ENCODE measurements around the gene PATZ1. TPM values are rescaled to one million over a fixed set of nuclear protein-coding genes. Genes with fewer than 3 reads are reported as not detected.

Gene PATZ1
- total RNA-seq, 1 experiment from 2014 or later: 60.5 TPM

DNA sequence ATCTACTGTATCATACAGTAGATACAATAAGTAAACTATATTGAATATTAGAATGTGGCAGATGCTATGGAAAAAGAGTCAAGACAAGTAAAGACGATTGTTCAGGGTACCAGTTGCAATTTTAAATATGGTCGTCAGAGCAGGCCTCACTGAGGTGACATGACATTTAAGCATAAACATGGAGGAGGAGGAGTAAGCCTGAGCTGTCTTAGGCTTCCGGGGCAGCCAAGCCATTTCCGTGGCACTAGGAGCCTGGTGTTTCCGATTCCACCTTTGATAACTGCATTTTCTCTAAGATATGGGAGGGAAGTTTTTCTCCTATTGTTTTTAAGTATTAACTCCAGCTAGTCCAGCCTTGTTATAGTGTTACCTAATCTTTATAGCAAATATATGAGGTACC, 68.4 kb downstream of the PATZ1 start:
- TF ChIP-seq ATF1 (CRISPR knock-in tag; IDR thresholded peaks at IDR 0.05): no peak
- TF ChIP-seq ETV6 (CRISPR knock-in tag; IDR thresholded peaks at IDR 0.05): no peak
- TF ChIP-seq, protein P1, sequence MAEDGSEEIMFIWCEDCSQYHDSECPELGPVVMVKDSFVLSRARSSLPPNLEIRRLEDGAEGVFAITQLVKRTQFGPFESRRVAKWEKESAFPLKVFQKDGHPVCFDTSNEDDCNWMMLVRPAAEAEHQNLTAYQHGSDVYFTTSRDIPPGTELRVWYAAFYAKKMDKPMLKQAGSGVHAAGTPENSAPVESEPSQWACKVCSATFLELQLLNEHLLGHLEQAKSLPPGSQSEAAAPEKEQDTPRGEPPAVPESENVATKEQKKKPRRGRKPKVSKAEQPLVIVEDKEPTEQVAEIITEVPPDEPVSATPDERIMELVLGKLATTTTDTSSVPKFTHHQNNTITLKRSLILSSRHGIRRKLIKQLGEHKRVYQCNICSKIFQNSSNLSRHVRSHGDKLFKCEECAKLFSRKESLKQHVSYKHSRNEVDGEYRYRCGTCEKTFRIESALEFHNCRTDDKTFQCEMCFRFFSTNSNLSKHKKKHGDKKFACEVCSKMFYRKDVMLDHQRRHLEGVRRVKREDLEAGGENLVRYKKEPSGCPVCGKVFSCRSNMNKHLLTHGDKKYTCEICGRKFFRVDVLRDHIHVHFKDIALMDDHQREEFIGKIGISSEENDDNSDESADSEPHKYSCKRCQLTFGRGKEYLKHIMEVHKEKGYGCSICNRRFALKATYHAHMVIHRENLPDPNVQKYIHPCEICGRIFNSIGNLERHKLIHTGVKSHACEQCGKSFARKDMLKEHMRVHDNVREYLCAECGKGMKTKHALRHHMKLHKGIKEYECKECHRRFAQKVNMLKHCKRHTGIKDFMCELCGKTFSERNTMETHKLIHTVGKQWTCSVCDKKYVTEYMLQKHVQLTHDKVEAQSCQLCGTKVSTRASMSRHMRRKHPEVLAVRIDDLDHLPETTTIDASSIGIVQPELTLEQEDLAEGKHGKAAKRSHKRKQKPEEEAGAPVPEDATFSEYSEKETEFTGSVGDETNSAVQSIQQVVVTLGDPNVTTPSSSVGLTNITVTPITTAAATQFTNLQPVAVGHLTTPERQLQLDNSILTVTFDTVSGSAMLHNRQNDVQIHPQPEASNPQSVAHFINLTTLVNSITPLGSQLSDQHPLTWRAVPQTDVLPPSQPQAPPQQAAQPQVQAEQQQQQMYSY (CRISPR knock-in tag; IDR thresholded peaks at IDR 0.05): no peak
- no peak for TF ChIP-seq ZBTB21 (CRISPR knock-in tag; IDR thresholded peaks at IDR 0.05; ENCODE audit: borderline replicate concordance)
- TF ChIP-seq, protein P2, sequence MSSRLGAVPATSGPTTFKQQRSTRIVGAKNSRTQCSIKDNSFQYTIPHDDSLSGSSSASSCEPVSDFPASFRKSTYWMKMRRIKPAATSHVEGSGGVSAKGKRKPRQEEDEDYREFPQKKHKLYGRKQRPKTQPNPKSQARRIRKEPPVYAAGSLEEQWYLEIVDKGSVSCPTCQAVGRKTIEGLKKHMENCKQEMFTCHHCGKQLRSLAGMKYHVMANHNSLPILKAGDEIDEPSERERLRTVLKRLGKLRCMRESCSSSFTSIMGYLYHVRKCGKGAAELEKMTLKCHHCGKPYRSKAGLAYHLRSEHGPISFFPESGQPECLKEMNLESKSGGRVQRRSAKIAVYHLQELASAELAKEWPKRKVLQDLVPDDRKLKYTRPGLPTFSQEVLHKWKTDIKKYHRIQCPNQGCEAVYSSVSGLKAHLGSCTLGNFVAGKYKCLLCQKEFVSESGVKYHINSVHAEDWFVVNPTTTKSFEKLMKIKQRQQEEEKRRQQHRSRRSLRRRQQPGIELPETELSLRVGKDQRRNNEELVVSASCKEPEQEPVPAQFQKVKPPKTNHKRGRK (CRISPR knock-in tag; IDR thresholded peaks at IDR 0.05; ENCODE audit: borderline replicate concordance): no peak
- TF ChIP-seq, protein P3, sequence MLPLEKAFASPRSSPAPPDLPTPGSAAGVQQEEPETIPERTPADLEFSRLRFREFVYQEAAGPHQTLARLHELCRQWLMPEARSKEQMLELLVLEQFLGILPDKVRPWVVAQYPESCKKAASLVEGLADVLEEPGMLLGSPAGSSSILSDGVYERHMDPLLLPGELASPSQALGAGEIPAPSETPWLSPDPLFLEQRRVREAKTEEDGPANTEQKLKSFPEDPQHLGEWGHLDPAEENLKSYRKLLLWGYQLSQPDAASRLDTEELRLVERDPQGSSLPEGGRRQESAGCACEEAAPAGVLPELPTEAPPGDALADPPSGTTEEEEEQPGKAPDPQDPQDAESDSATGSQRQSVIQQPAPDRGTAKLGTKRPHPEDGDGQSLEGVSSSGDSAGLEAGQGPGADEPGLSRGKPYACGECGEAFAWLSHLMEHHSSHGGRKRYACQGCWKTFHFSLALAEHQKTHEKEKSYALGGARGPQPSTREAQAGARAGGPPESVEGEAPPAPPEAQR (CRISPR knock-in tag; IDR thresholded peaks at IDR 0.05): no peak
- TF ChIP-seq NR3C1 (CRISPR knock-in tag; conservative IDR thresholded peaks at IDR 0.05; ENCODE audit: low read depth): no peak
- TF ChIP-seq SP1 (CRISPR knock-in tag; conservative IDR thresholded peaks at IDR 0.05): no peak
- no peak for TF ChIP-seq SMAD3 (CRISPR knock-in tag; IDR thresholded peaks at IDR 0.05; ENCODE audit: borderline replicate concordance)
- TF ChIP-seq SMAD4 (CRISPR knock-in tag; IDR thresholded peaks at IDR 0.05): no peak
- TF ChIP-seq, protein P4, sequence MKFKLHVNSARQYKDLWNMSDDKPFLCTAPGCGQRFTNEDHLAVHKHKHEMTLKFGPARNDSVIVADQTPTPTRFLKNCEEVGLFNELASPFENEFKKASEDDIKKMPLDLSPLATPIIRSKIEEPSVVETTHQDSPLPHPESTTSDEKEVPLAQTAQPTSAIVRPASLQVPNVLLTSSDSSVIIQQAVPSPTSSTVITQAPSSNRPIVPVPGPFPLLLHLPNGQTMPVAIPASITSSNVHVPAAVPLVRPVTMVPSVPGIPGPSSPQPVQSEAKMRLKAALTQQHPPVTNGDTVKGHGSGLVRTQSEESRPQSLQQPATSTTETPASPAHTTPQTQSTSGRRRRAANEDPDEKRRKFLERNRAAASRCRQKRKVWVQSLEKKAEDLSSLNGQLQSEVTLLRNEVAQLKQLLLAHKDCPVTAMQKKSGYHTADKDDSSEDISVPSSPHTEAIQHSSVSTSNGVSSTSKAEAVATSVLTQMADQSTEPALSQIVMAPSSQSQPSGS (CRISPR knock-in tag; IDR thresholded peaks at IDR 0.05; ENCODE audit: borderline replicate concordance, low read depth): no peak
- TF ChIP-seq ZNF232 (CRISPR knock-in tag; IDR thresholded peaks at IDR 0.05): no peak
- no peak for TF ChIP-seq RORB (CRISPR knock-in tag; IDR thresholded peaks at IDR 0.05)
- TF ChIP-seq, protein P5, sequence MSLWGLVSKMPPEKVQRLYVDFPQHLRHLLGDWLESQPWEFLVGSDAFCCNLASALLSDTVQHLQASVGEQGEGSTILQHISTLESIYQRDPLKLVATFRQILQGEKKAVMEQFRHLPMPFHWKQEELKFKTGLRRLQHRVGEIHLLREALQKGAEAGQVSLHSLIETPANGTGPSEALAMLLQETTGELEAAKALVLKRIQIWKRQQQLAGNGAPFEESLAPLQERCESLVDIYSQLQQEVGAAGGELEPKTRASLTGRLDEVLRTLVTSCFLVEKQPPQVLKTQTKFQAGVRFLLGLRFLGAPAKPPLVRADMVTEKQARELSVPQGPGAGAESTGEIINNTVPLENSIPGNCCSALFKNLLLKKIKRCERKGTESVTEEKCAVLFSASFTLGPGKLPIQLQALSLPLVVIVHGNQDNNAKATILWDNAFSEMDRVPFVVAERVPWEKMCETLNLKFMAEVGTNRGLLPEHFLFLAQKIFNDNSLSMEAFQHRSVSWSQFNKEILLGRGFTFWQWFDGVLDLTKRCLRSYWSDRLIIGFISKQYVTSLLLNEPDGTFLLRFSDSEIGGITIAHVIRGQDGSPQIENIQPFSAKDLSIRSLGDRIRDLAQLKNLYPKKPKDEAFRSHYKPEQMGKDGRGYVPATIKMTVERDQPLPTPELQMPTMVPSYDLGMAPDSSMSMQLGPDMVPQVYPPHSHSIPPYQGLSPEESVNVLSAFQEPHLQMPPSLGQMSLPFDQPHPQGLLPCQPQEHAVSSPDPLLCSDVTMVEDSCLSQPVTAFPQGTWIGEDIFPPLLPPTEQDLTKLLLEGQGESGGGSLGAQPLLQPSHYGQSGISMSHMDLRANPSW (CRISPR knock-in tag; conservative IDR thresholded peaks at IDR 0.05; ENCODE audit: low read depth): no peak
- no peak for TF ChIP-seq ZNF219 (CRISPR knock-in tag; IDR thresholded peaks at IDR 0.05; ENCODE audit: borderline replicate concordance)
- TF ChIP-seq, protein P6, sequence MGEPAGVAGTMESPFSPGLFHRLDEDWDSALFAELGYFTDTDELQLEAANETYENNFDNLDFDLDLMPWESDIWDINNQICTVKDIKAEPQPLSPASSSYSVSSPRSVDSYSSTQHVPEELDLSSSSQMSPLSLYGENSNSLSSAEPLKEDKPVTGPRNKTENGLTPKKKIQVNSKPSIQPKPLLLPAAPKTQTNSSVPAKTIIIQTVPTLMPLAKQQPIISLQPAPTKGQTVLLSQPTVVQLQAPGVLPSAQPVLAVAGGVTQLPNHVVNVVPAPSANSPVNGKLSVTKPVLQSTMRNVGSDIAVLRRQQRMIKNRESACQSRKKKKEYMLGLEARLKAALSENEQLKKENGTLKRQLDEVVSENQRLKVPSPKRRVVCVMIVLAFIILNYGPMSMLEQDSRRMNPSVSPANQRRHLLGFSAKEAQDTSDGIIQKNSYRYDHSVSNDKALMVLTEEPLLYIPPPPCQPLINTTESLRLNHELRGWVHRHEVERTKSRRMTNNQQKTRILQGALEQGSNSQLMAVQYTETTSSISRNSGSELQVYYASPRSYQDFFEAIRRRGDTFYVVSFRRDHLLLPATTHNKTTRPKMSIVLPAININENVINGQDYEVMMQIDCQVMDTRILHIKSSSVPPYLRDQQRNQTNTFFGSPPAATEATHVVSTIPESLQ (CRISPR knock-in tag; IDR thresholded peaks at IDR 0.05): no peak
- no peak for TF ChIP-seq GABPB1 (CRISPR knock-in tag; IDR thresholded peaks at IDR 0.05)
- no peak for TF ChIP-seq CREM (CRISPR knock-in tag; IDR thresholded peaks at IDR 0.05)
- no peak for TF ChIP-seq ZNF423 (CRISPR knock-in tag; IDR thresholded peaks at IDR 0.05)
- no peaks in the 10 kb centered on the region for H3K4me1 Mint-ChIP-seq
- no peak overlapping the region for H3K4me3 Mint-ChIP-seq
- POLR2A ChIA-PET: no interaction called here
- peaks cover 31% of the 10 kb centered on the region for H3K36me3 Mint-ChIP-seq
- no peaks in the 10 kb centered on the region for H3K27me3 Mint-ChIP-seq (ENCODE audit: low read depth)
- no peak for DNase-seq (ENCODE audit: low spot score)
- H3K27ac Mint-ChIP-seq: no peak overlapping the region
- no peak for ATAC-seq
- H3K9me3 Mint-ChIP-seq: no peaks in the 10 kb centered on the region
- CTCF ChIA-PET: no interaction called here

Data from WTC11 (cell line).